ENCODE results near the gene NSFL1C.

DNA sequence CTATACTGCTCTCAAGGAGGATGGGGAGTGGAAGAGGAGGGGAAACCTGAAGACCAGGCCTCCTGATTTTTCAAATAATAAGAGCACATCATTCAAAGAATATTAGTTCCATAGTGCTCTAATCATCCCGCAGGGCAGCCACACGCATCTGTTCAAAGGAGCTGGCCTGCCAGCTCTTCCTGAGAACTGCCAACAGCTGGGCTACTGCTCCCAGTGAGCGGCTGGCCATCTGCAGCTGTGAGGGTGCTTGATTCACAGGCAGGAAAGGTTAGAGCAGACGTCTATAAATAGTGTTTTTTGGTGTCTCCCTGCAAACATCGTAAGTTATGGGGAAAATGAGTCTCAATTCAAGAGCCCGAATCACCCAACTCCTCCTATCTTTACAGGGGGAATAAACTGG, 17.3 kb downstream of the NSFL1C start:
- TF ChIP-seq, protein P1, sequence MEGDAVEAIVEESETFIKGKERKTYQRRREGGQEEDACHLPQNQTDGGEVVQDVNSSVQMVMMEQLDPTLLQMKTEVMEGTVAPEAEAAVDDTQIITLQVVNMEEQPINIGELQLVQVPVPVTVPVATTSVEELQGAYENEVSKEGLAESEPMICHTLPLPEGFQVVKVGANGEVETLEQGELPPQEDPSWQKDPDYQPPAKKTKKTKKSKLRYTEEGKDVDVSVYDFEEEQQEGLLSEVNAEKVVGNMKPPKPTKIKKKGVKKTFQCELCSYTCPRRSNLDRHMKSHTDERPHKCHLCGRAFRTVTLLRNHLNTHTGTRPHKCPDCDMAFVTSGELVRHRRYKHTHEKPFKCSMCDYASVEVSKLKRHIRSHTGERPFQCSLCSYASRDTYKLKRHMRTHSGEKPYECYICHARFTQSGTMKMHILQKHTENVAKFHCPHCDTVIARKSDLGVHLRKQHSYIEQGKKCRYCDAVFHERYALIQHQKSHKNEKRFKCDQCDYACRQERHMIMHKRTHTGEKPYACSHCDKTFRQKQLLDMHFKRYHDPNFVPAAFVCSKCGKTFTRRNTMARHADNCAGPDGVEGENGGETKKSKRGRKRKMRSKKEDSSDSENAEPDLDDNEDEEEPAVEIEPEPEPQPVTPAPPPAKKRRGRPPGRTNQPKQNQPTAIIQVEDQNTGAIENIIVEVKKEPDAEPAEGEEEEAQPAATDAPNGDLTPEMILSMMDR (IDR thresholded peaks at IDR 0.05): no peak
- no peak for TF ChIP-seq POLR2A (IDR thresholded peaks at IDR 0.05)
- no peak for TF ChIP-seq POLR2AphosphoS5 (IDR thresholded peaks at IDR 0.05)
